ACHN (cell line): ENCODE results near the gene ZBTB7C.

Experiments used
- DNase-seq: peaks from one replicate; pipeline ENCODE4 v3.0.0-alpha.2; 2015
- in situ Hi-C: cut with HindIII; loops from 2 replicates; pipeline ENCODE4 v1.10.0; 2017; ENCODE audit warnings: low sequenced_read_pairs, low pct_ligation_motif_present, low pct_unique_long_range_greater_than_20kb

Gene ZBTB7C

GRCh38 chr18:48108136-48108535 lies 301.0 kb downstream of the ZBTB7C start:
- no peak for DNase-seq
- in situ Hi-C loops, result no loop called here

GRCh38 chr18:48106976-48107781 lies 302.0 kb downstream of the ZBTB7C start:
- in situ Hi-C loops, result no loop called here
- DNase-seq, result no peak

- in situ Hi-C loops, result no loop called here
- no peak for DNase-seq
Measured at GRCh38 chr18:48106498-48106897, 302.7 kb downstream of the ZBTB7C start.

DNA sequence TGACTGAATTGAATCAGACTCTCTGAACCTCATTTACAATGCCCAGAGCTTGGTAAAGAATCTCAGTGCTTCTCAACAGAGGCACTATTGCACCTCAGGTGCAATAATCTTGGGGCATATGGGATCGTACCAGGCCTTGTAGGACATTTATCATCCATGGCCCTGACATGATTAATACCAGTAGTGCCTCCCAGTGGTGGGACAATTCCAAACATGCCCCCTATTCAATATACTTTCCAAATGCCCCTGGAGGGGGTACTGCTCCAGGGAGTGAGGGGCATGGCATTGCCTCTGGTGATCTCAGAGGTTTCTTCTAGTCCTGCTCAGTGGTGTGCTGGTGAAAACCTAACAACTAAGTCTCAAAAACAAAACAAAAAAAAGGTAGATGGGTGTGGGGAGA lies 303.9 kb downstream of the ZBTB7C start:
- DNase-seq, result no peak
- in situ Hi-C loops, result no loop called here

DNA sequence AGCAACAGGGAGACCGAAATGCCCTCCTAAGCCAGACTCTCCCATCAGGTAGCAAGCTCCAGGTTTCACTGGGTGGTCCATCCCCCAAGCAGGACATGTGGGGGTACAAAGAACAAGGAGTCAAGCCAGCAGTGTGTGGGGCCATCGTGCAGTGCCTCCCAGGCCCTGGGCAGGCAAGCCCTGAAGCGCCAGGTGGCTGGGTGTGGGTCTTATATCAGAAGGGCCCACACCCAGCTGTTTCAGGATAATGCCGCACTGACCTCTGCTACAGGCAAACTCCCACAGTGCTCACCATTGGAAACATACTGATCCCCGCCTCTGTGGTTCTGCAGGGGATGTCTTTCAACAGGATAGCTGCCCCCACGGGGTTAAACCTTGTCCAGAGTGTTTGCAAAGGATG lies 304.5 kb downstream of the ZBTB7C start:
- in situ Hi-C loops, result no loop called here
- no peak for DNase-seq

DNA sequence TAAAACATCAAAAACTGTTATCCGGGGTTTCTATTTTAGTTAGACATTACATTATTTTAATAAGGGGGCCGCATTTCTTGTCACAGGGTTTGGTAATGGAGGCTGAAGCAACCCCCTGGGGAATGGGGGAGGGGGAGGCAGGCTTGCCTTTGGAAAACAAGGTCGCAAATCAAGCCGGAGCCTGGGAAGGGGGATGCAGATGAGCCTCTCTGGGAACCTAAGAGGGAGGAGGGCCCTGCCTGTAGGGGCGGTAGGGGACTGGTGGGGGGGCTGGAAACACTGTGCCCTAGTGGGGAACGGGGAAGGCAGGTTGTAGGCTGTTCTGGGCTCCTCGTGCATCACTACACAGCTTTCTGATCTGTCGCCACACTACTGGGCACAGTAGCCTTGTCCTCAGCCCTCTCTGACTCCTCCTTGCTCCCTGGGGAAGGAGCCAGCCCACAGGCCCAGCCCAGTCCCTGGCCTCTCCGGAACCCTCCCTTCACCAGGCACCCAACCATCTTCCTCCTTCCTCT lies 308.5 kb downstream of the ZBTB7C start:
- in situ Hi-C loops, result no loop called here
- DNase-seq, result no peak

- no peak for DNase-seq
- in situ Hi-C loops, result no loop called here
Measured at GRCh38 chr18:48100165-48100575, 309.0 kb downstream of the ZBTB7C start.

GRCh38 chr18:48099481-48100164 lies 309.6 kb downstream of the ZBTB7C start:
- no peak for DNase-seq
- in situ Hi-C loops, result no loop called here

GRCh38 chr18:48098538-48098937 lies 310.6 kb downstream of the ZBTB7C start:
- in situ Hi-C loops, result no loop called here
- DNase-seq, result no peak

- DNase-seq, result no peak
- in situ Hi-C loops, result no loop called here
Measured at GRCh38 chr18:48098007-48098406, 311.2 kb downstream of the ZBTB7C start.

GRCh38 chr18:48095726-48096125 lies 313.5 kb downstream of the ZBTB7C start:
- in situ Hi-C loops, result no loop called here
- DNase-seq, result no peak

GRCh38 chr18:48093104-48093503 lies 316.1 kb downstream of the ZBTB7C start:
- in situ Hi-C loops, result no loop called here
- DNase-seq, result no peak

- in situ Hi-C loops, result no loop called here
- no peak for DNase-seq
Measured at GRCh38 chr18:48091869-48092497, 317.2 kb downstream of the ZBTB7C start.

DNA sequence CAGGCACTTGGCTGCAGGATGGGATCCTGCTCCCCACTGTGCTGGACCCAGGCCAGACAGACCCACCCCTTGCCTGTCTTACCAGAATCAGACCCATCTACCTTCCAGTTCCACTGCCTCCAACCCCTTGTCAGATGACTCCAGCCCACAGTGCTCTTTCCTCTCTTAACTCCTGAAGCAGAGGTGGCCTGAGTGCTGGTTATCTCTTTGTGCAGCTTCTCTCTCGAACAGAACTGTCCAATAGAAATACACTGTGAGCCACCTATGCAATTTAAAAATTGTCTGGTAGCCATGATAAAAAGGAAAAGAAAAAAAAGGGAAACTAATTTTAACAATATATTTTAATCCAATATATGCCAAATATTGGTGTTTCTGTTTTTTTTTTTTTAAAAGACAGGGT lies 318.5 kb downstream of the ZBTB7C start:
- DNase-seq, result no peak
- in situ Hi-C loops, result no loop called here

- no peak for DNase-seq
- in situ Hi-C loops, result no loop called here
Measured at GRCh38 chr18:48090021-48090420, 319.2 kb downstream of the ZBTB7C start.

GRCh38 chr18:48085781-48086487 lies 323.2 kb downstream of the ZBTB7C start:
- in situ Hi-C loops, result no loop called here
- DNase-seq, result no peak

GRCh38 chr18:48084858-48085257 lies 324.3 kb downstream of the ZBTB7C start:
- no peak for DNase-seq
- in situ Hi-C loops, result no loop called here

- no peak for DNase-seq
- in situ Hi-C loops, result no loop called here
Measured at GRCh38 chr18:48084041-48084757, 325.0 kb downstream of the ZBTB7C start.
